WTC11 (cell line): ENCODE measurements around the gene FCHO1.

Experiments
- CTCF ChIP-seq: fragments of 200-600 bp; IDR thresholded peaks from 2 replicates; pipeline ENCODE4 v1.8.0; 2022; ENCODE audit warnings: antibody characterized with exemption
- FOXJ3 ChIP-seq: sonication (generic); formaldehyde crosslinking; IDR thresholded peaks from 2 replicates; pipeline ENCODE4 v1.9.0; 2021; ENCODE audit warnings: missing genetic modification reagents, mild to moderate bottlenecking, borderline replicate concordance
- FOXP4 ChIP-seq: sonication (generic); formaldehyde crosslinking; IDR thresholded peaks from 2 replicates; pipeline ENCODE4 v1.8.0; 2022; ENCODE audit warnings: mild to moderate bottlenecking, missing genetic modification reagents
- IRF1 ChIP-seq: sonication (generic); formaldehyde crosslinking; IDR thresholded peaks from 2 replicates; pipeline ENCODE4 v1.8.0; 2023; ENCODE audit warnings: missing genetic modification reagents
- IRF2 ChIP-seq: sonication (generic); formaldehyde crosslinking; IDR thresholded peaks from 2 replicates; pipeline ENCODE4 v1.8.0; 2022; ENCODE audit warnings: low read depth, missing genetic modification reagents, borderline replicate concordance
- MYBL2 ChIP-seq: sonication (generic); formaldehyde crosslinking; IDR thresholded peaks from 2 replicates; pipeline ENCODE4 v1.8.1; 2023; ENCODE audit warnings: mild to moderate bottlenecking, moderate library complexity, missing genetic modification reagents
- NR2C2 ChIP-seq: sonication (generic); formaldehyde crosslinking; IDR thresholded peaks from 2 replicates; pipeline ENCODE4 v1.8.0; 2022; ENCODE audit warnings: mild to moderate bottlenecking, missing genetic modification reagents
- USF1 ChIP-seq: sonication (generic); formaldehyde crosslinking; IDR thresholded peaks from 2 replicates; pipeline ENCODE4 v1.8.0; 2022; ENCODE audit warnings: mild to moderate bottlenecking, missing genetic modification reagents
- ZNF317 ChIP-seq: sonication (generic); formaldehyde crosslinking; IDR thresholded peaks from 2 replicates; pipeline ENCODE4 v1.8.1; 2023; ENCODE audit warnings: low read depth, mild to moderate bottlenecking, moderate library complexity, missing genetic modification reagents, borderline replicate concordance

- TF ChIP-seq CTCF = no peak; the same call in 1 of the 2 replicates
- no peak for TF ChIP-seq IRF2 (CRISPR knock-in tag)
- TF ChIP-seq FOXJ3 (CRISPR knock-in tag) = no peak
- no peak for TF ChIP-seq MYBL2 (CRISPR knock-in tag)
- TF ChIP-seq IRF1 (CRISPR knock-in tag) = no peak
- no peak for TF ChIP-seq FOXP4 (CRISPR knock-in tag)
- no peak for TF ChIP-seq ZNF317 (CRISPR knock-in tag)
- TF ChIP-seq USF1 = no peak
- no peak for TF ChIP-seq NR2C2 (CRISPR knock-in tag)
These were observed 25.0 kb upstream of the FCHO1 start for GRCh38 chr19:17726136-17726741.
